Measurements from ENCODE around the gene EEFSEC. TPM values are rescaled to one million over a fixed set of nuclear protein-coding genes. Genes with fewer than 3 reads are reported as not detected.

The EEFSEC gene
- total and polyA plus RNA-seq, 2 experiments from 2014 or later: 10.1 to 16.2 TPM

DNA sequence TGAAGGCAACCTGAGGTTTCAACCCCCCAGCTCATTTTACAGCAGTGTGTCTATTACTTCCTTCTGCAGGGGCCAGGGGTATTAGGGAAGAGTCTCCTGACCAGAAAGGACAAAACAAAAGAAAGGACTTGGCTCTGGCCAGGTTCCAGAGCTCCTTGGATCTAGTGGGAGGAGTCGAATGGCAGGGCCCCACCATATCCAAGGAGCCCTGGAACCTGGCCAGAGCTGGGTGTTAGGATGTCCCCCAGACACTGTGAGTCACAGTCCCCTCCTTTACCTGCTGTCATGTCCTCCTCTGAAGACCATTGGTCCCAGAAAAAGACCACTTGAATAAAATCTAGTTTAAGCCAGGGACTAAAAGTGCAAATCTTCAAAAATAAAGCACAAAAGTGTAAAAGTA is 113.2 kb downstream of the EEFSEC start (continued):
- TF ChIP-seq ZNF114 (CRISPR knock-in tag; IDR thresholded peaks at IDR 0.05): no peak
- TF ChIP-seq EZH2 (IDR thresholded peaks at IDR 0.05; ENCODE audit: low read depth, unreplicated experiment): no peak
- TF ChIP-seq ETS1 (IDR thresholded peaks at IDR 0.05): no peak
- TF ChIP-seq REST (IDR thresholded peaks at IDR 0.05; ENCODE audit: unreplicated experiment): no peak

GRCh38 chr3:128267541-128267940 is 114.3 kb downstream of the EEFSEC start:
- TF ChIP-seq POLR2AphosphoS5 (IDR thresholded peaks at IDR 0.05; ENCODE audit: low read depth): no peak
- no peaks in the 10 kb centered on the region for H3F3A ChIP-seq (replicated peaks; ENCODE audit: low read depth)
- H4K20me1 ChIP-seq (replicated peaks; ENCODE audit: insufficient read depth): no peaks in the 10 kb centered on the region
- Mint-ChIP-seq H3K4me1 (peaks cover 25% of the 10 kb centered on the region), H3K27me3 (ENCODE audit: insufficient read depth, low read depth, poor library complexity) (no peaks in the 10 kb centered on the region), H3K9me3 (no peaks in the 10 kb centered on the region), H3K36me3 (ENCODE audit: low read depth) (peaks cover 5% of the 10 kb centered on the region; the same call in 2 of the 3 replicates), H3K4me3 (no peak overlapping the region), H3K27ac (no peak overlapping the region)
- H3K4me3 ChIP-seq: no peak overlapping the region
- H3K4me1 ChIP-seq (ENCODE audit: insufficient read depth): peaks cover 18% of the 10 kb centered on the region
- DNase-seq (ENCODE audit: low spot score) (no peak), ATAC-seq (no peak)
- no peak overlapping the region for H3K27ac ChIP-seq (ENCODE audit: low read depth)
- H3K9me2 ChIP-seq (ENCODE audit: insufficient read depth): no peaks in the 10 kb centered on the region
- no peaks in the 10 kb centered on the region for H3K27me3 ChIP-seq (ENCODE audit: insufficient read depth)
- H2AFZ ChIP-seq: no peak overlapping the region
- H3K4me2 ChIP-seq: no peak overlapping the region
- no peaks in the 10 kb centered on the region for H3K79me2 ChIP-seq (replicated peaks; ENCODE audit: insufficient read depth)
- H3K36me3 ChIP-seq (ENCODE audit: insufficient read depth): no peaks in the 10 kb centered on the region

GRCh38 chr3:128269006-128269775 is 115.9 kb downstream of the EEFSEC start:
- H3K36me3 Mint-ChIP-seq (ENCODE audit: low read depth): peaks cover 5% of the 10 kb centered on the region; the same call in 1 of the 3 replicates
- DNase-seq (ENCODE audit: low spot score) (no peak), ATAC-seq (no peak)
- H3K27me3 ChIP-seq (ENCODE audit: insufficient read depth): no peaks in the 10 kb centered on the region
- H3K27me3 Mint-ChIP-seq (ENCODE audit: insufficient read depth, low read depth, poor library complexity): no peaks in the 10 kb centered on the region
- H3K27ac Mint-ChIP-seq: no peak overlapping the region
- H3F3A ChIP-seq (replicated peaks; ENCODE audit: low read depth): no peaks in the 10 kb centered on the region
- TF ChIP-seq ZNF114 (CRISPR knock-in tag; IDR thresholded peaks at IDR 0.05) (no peak), ETS1 (IDR thresholded peaks at IDR 0.05) (no peak), ZNF331 (CRISPR knock-in tag; IDR thresholded peaks at IDR 0.05; ENCODE audit: low read depth) (no peak), NANOG (IDR thresholded peaks at IDR 0.05; ENCODE audit: borderline replicate concordance) (no peak), CREB1 (CRISPR knock-in tag; IDR thresholded peaks at IDR 0.05; ENCODE audit: low read depth) (no peak)
- H3K27ac ChIP-seq (ENCODE audit: low read depth): no peak overlapping the region
- no peaks in the 10 kb centered on the region for H3K9me3 Mint-ChIP-seq
- peaks cover 33% of the 10 kb centered on the region for H3K4me1 Mint-ChIP-seq
- no peak overlapping the region for H3K4me3 Mint-ChIP-seq
- no peak overlapping the region for H3K4me3 ChIP-seq
- no peaks in the 10 kb centered on the region for H3K36me3 ChIP-seq (ENCODE audit: insufficient read depth)
- no peak overlapping the region for H2AFZ ChIP-seq
- H3K4me2 ChIP-seq: no peak overlapping the region
- peaks cover 18% of the 10 kb centered on the region for H3K4me1 ChIP-seq (ENCODE audit: insufficient read depth)
- H3K9me2 ChIP-seq (ENCODE audit: insufficient read depth): no peaks in the 10 kb centered on the region
- no peaks in the 10 kb centered on the region for H3K79me2 ChIP-seq (replicated peaks; ENCODE audit: insufficient read depth)
- no peaks in the 10 kb centered on the region for H4K20me1 ChIP-seq (replicated peaks; ENCODE audit: insufficient read depth)
